CD4-positive, alpha-beta T cell treated with Interleukin-10 for 1 hour (primary cell): ENCODE measurements around the gene KLHL40.

ENCODE experiments used
- DNase-seq: peaks from one replicate; pipeline ENCODE4 v3.0.0-alpha.2; 2020

Gene KLHL40

DNA sequence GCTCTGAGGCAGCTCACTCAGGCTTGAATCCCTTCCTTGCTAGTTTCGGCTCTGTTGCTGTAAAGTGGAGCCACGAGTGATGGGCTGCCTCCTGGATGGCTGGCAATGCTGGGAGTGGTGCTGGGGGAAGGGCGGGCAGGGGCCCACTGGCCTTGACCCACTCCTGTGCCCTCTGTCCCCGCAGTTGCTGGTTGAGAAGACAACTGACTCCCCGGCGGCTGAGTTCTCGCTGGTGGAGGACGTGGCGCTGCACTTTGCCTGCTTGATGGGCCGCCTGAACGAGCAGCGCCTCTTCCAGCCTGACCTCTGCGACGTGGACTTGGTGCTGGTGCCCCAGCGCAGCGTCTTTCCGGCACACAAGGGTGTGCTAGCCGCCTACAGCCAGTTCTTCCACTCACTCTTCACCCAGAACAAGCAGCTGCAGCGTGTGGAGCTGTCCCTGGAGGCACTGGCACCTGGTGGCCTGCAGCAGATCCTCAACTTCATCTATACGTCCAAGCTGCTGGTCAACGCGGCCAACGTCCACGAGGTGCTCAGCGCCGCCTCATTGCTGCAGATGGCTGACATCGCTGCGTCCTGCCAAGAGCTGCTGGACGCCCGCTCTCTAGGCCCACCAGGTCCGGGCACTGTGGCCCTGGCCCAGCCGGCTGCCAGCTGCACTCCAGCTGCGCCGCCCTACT, 27.1 kb upstream of the KLHL40 start:
- DNase-seq, result no peak

DNA sequence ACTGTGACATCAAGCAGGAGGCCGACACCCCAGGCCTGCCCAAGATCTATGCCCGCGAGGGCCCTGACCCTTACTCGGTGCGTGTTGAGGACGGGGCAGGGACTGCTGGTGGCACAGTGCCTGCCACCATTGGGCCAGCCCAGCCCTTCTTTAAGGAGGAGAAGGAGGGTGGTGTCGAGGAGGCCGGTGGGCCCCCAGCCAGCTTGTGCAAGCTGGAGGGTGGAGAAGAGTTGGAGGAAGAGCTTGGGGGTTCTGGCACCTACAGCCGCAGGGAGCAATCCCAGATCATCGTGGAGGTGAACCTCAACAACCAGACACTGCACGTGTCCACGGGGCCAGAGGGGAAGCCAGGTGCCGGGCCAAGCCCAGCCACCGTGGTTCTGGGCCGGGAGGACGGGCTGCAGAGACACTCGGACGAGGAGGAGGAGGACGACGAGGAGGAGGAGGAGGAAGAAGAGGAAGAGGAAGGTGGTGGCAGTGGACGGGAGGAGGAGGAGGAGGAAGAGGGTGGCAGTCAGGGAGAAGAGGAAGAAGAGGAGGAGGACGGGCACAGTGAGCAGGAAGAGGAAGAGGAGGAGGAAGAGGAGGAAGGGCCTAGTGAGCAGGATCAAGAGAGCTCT, 26.5 kb upstream of the KLHL40 start:
- no peak for DNase-seq

DNA sequence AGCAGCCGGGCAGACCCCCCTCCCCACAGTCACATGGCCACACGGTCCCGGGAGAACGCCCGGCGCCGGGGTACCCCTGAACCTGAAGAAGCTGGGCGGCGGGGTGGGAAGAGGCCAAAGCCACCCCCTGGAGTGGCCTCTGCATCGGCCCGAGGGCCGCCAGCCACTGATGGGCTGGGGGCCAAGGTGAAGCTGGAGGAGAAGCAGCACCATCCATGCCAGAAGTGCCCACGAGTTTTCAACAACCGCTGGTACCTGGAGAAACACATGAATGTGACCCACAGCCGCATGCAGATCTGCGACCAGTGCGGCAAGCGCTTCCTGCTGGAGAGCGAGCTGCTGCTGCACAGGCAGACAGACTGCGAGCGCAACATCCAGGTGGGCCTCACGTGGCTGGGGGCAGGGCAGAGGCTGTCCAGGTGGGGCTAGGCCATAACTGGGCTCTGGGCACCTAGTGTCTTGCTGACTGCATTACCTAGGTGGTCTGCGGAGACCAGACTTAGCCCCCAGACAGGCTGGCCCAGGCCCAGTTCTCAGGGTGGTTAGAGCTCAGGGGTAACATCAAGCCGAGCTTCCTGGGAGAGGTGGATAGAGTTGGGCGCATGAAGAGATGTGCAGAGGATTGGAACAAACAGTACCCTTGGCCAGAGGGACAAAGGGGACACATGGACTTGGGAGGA, 25.7 kb upstream of the KLHL40 start:
- no peak for DNase-seq

DNA sequence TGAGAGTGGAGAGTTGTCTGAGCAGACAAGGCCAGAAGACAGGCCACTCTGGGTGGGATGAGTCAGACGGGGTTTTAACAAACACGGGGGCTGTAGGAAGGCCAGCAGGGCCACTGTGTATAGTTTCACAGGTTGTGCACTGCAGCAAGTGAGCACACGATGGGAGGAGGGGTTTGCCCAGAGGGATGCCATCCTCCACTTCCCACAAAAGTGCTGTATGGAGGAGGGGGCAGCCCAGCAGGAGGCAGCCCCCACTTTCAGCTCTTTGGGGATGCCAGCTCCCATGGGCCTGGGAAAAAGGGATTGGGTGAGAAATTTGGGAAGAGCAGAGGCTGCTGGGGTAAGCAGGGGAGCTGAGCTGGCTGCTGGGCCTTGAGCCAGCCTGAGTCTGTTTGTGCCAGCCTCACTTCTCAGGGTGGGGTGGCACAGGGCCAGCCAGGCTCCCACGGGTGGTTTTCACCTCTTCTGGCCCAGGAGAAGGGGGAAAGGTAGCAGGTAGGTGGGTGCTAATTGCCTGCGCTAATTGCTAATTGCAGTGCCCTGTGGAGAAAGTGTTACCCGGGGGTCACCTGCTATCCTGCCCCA, 25.1 kb upstream of the KLHL40 start:
- DNase-seq, result no peak

DNA sequence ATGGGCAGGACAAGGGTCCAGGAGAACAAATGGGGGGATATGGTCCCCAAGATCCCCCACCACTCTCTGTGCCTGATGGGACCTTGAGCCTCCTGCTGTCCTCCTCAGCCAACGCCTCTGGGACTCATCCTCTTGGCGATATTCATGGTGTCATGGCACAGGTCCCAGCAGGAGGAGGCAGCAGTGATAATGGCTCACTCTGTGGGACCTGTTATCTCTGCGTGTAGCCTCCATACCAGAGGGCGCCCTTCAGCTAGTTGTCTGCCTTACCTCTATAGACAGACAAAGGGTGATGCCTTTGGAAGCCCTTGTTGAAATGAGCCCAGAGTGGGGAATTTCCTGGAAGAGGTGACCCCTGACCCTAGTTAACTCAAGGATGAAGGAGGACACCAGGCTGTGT, 24.4 kb upstream of the KLHL40 start:
- DNase-seq, result no peak

DNA sequence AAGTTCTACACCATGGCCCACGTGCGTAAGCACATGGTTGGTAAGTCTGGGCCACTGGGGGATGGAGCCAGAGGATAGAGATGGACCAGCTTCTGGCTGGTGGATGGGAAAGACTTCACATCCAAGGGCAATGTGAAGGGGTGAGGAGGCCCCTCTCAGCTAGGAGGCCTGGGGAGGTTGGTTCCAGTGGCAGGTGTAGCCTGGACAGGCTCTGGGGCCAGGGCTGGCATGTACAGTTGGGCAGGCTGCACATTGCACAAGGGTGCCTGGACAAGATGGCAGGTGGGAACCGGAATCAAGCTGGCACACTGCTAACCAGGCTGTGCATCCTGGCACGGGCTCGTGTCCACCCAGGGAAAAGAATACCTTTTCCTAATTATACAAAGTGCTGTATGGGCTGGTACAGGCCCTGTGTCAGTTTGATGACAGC, 23.7 kb upstream of the KLHL40 start:
- DNase-seq, result no peak

DNA sequence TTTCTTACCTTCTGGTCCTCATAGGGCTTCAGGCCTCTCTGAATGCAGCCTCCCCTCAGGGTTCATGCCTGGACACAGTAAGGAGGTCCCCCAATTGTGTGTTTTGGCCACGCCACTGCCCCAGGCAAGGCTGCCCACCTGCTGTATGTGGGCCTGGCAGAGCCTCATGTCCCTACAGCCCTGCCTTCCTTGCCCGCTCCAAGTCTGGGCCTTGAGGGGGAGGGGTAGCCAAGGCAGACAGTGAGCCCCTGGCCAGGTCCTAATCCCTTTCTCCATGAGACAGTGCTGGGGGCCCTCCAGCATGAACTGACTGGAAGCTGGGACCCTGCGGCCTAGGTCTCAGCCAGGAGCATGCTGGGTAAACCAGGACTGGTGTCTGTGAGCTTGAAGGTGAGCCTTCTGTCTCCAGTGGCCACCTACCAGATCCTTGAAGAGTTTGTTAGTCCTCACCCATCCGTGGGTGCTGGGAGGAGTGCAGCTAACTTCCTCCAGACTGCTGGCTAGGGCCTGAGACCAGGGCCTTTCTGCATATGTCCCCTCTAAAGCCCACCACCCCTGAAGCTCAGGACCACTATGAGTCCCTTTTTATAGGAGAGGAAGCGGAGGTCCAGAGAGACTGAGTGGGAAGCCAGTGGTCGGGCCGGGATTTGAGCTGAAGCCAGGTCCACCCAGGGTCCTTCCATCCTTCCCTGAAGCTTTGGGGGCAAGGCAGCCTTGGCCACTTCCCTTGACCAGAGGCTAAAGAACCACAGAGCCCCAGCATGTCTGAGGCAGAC, 23.1 kb upstream of the KLHL40 start:
- no peak for DNase-seq

DNA sequence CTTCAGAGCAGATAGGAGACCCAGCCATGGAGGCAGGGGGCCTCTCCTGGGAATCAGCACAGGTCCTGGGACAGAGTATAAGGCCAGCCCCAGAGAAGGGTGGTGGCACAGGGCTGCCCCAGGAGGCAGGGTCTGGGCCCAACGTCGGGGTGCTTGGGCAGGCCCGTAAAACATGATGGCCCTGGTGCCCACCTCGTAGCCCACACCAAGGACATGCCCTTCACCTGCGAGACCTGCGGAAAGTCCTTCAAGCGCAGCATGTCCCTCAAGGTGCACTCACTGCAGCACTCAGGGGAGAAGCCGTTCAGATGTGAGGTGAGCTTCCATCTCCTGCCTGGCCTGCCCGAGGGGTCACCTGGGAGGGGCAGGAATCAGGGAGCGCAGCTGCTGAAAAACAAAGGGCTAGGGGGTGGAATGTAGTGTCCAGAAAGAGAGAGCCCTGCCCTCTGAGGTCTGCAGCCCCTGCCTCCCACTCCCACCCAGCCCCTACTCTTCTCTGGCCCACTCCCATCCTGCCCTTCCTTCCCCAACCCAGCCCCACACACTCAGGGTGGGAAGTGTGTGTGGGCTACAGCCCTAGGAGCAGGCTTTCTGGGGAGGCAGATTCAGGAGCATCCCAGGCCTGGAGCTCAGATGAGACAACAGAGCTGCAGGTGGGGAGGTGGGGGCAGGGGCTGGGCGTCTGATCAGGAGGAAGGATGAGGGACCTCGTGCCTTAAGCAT, 22.4 kb upstream of the KLHL40 start:
- no peak for DNase-seq

DNA sequence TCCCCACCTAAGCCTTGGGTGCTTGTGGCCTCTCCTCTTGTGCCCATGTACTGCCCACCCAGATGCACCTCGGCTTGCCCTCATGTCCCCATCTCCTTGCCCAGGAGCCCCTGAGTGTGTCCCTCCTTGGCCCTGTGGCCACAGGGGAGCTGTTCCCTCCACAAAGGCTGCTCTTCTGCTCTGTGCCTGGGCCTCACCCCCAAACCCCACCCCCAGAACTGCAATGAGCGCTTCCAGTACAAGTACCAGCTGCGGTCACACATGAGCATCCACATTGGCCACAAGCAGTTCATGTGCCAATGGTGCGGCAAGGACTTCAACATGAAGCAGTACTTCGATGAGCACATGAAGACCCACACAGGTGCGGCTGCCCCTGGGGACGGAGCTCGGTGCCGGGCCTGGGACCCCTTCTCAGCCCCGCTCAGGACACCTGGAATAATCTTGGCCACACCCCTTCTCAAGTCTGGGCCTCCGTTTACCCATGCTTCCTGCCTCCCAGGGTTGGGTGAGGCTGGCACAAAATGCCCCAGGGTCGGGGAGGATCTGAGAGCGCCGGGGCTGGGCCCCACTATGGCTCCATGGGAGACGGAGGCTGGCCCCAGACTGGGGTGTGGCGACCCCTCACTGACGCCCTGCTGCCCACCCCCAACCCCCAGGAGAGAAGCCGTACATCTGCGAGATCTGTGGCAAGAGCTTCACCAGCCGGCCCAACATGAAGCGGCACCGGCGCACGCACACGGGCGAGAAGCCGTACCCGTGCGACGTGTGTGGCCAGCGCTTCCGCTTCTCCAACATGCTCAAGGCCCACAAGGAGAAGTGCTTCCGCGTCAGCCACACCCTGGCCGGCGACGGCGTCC, 21.5 kb upstream of the KLHL40 start:
- no peak for DNase-seq

DNA sequence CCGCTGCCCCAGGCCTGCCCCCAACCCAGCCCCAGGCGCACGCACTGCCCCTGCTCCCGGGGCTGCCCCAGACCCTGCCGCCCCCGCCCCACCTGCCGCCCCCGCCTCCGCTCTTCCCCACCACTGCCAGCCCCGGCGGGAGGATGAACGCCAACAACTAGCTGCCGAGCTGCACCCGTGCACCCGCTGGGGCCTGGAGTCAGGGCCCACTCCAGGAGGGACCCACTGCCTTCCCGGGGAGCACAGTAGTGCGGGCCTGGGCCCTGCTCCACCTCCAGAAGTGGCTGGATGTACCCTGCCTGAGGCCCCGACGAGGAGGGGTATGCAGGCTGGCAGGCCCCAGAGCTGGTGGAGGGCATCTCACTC, 20.9 kb upstream of the KLHL40 start:
- DNase-seq, result no peak

DNA sequence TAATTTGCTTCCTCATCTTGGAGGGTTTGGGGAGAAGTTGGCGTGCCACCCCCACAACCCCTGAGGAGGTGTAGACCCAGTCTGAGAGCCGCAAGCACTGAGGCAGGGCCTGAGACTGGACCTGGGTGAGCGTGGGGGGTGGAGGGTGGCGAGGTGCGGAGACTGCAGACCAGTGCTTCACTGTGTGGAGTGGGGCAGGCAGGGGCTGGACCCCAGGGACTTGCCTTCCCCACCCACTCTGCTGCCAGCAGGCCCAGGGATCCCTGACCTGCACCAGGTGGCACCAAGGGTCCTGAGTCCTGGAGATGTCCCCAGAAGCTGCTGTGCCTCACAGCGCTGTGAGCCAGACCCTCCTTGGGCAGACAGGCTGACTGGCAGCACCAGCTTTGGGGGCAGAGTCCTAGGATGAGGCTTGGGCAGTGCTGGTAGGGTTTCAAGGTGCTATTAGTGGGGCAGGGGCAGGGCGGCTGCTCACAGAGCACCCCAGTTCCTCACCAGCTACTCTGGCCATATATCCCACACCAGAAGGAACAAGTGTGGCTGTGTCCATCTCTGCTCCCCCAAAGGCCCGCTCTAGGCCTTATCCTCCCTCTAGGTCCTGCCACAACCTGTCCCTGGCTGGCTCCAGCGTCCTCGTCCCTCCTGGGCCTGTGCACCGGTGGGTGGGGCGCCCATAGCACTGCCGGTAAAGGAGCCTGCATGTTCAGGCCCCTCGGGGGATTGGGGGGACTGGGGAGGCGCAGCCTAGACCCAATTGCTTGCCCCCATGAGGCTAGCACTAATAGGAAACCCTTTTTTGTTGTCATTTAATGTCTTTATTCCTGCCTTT, 20.1 kb upstream of the KLHL40 start:
- DNase-seq, result no peak

DNA sequence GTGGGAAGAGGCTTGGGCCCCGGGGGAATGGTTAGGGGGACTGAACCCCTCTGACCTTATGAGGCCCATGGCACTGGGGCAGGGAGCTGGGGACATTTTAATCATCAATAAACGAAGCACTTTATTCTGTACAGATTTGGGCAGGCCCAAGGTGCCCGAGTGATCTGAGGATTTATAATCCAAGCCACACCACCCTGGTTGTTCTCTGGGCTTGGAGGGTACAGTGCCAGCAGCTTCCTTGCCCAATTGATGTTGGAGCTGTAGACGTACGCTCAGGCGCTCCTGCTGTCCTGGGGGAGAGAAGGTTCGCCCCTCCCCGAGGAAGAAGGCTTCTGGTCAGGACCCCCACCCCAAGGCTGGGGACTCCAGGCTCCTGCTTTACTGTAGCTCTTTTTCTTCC, 19.3 kb upstream of the KLHL40 start:
- no peak for DNase-seq

DNA sequence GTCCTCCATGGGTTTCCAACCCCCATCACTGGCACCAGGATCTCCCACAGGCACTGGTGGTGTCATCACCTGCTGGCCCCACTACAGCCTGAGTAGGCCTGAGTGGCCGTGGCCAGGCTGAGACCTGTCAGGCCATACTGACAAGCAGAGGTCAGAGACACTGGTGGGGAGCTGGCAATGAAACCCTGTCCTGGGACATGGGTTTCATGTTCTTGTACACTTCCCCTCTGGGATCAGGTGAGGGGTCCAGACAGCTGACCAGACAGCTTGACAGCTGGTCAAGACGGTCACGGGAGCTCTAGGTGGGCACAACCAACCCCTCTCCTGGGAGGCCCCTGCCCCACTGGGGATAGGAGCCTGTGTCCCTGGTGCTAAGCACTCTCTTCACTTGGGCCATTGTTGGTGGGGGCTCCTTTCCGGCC, 18.7 kb upstream of the KLHL40 start:
- DNase-seq, result no peak

DNA sequence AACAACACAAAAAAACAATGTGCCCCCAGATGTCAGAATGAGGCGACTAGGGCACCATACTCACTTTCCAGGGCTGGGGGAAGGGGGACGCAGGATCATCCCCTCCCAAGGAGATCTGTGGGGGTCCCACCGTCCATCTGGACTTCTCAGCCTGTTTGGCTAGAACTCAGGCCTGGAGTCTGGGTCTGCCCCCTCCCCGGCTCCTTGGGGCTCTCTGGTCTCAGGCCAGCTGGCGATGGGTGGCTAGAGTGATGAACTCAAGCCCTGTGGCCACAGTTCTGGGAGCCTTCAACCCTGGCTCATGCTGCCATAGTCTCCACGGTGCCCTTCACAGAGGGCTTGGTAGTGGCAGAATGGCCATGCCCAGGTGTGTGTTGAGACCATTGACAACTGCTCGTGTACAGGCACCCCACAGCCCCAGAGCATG, 18.2 kb upstream of the KLHL40 start:
- no peak for DNase-seq

DNA sequence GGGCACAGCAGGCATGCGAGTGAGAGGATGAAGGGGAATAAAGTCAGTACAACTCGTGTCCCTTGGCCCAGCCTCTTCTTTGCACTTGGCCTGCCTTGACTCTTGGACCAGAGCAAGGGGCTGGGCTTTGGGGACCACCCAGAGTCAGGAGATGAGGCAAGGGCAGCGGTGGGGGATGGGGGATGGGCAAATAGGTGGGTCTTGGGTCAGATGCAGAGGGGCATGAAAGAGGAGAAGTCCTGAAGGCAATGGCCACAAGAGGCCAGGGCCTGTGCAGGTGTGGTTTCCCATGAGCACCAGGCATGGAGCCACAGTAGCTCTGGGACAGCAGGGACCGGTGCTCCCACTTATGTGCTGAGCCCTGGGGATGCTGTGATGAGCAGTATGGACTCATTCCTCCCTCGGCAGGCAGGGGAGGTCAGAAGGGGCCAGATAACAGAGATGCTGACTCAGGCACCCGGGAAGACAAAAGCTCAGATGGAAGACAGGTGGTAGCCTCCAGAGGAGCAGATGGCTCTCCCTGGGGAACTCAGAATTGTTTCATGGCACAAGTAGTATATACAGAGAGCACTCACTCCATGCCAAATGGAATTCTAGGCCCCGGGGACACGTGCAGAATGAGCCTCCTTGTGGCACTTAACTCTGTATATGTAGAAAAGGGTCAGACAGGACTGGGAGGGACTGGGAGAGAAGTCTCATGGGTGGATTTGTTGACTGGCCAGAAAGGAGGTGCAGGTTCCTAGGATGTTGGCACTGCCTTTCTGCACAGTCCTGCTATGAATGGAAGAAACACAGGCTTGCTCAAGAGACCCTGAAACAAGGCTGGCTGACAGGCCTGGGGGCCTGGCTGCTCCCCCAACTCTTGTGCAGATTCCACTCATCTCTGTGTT, 17.6 kb upstream of the KLHL40 start:
- DNase-seq, result no peak

DNA sequence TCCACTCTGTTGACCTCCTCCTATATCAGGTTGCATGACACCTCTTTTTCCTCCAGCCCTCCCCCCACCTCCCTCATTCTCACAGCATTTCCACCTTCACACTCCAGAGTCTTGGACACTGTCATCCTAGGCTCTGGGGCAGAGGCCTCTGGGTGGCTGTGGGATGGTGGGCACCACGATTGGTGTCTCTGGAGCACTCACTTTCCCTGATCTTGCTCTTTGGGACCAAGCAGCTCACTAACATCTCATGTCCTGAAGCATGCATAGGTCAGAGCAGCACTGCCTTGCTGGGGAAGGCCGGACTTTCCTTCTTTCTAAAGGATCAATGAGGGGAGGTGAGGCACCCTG, 16.9 kb upstream of the KLHL40 start:
- DNase-seq, result no peak

DNA sequence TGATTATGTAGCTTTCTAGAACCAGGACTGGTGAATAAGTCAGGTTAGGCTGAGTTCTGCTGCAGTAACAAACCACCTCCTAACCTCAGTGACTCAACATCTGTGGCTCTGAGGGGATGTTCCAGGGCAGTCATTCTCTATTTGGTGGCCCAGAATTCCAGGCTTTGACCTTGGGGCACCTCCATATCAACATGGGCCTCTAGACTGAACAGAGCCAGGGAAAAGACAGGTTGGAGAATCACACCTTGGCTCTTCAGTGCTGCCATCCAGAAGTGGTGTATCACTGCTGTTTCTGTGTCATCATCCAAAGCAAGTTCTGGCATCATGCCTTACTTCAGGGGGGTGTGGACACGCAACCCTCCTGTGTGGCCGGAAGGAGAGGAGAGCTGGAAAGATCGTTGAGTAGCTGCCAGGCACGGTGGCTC, 16.5 kb upstream of the KLHL40 start:
- no peak for DNase-seq

DNA sequence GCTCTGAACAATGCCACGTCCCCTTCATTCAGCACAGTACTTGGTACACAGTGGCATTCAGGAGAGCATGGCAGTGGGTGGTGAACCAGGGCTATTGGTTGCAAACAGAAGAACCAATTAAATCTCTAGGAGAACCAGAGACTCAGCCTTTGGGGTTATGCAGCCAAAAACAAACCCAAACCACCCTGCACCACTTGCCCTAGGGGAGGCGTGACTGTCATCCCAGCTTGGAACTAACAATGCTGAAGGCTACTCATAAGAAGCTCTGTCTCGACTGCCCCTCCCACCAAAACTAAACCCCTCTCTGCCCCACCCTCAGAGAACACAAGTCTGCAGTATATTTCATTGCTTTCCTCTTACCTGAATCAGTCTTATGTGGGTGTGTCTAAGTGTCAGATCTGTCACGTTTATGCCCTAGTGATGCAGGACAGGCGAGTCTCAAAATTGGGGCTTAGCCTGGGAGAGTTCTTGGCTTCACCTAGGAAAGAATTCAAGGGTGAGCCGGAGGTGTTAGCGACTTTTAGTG, 15.2 kb upstream of the KLHL40 start:
- no peak for DNase-seq

DNA sequence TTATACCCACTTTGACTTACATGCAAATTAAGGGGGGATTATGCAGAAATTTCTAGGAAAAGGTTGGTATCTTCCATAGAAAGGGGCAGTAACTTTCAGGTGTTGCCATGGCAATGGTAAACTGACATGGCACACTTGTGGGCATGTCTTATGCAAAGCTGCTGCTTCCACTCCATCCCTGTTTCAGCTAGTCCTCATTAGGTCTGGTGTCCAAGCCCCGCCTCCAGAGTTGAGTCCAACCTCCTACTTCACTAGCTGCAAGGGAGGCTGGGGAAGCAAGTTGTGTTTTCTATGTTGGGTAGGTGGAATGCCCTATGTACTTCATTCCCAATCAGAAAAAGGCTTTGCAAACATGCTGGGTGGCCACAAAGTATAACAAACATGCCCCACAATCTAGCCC, 14.7 kb upstream of the KLHL40 start:
- no peak for DNase-seq
